ENCODE data around the gene RGS12. TPM values are rescaled to one million over a fixed set of nuclear protein-coding genes. Genes with fewer than 3 reads are reported as not detected.

Gene RGS12
- polyA plus RNA-seq, 1 donor (not counting 4 experiments of a cell fraction or from before 2014, with no cell fraction given): 34.0 TPM

DNA sequence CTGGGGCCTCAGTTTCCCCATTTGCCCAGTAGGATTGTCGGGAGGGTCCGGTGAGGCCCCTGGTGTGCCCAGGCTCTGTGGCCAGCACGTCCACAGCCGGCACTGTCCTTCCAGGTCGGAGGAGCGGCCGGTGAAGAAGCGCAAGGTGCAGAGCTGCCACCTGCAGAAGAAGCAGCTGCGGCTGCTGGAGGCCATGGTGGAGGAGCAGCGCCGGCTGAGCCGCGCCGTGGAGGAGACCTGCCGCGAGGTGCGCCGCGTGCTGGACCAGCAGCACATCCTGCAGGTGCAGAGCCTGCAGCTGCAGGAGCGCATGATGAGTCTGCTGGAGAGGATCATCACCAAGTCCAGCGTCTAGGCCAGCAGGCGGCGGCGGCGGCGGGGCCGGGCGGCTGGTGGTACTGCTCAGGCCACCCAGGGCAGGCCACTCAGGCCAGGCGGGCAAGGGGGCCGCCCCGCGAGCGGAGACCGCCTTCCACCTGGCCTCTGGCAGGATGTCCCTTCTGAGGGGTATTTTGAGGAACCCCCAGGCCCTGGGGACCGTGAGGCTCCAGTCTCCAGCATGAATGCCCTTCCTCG lies 37.1 kb upstream of the RGS12 start:
- Histone ChIP-seq H2AFZ (ENCODE audit: control insufficient read depth, low read length) (no peak overlapping the region), H3K9me1 (ENCODE audit: control insufficient read depth, extremely low read depth, insufficient read depth, low read length) (no peaks in the 10 kb centered on the region), H4K20me1 (ENCODE audit: control insufficient read depth, extremely low read depth, insufficient read depth, low read length) (no peaks in the 10 kb centered on the region), H3K36me3 (ENCODE audit: control insufficient read depth in 2 of 2, extremely low read depth in 1 of 2, insufficient read depth in 2 of 2, low read length in 2 of 2) (no peaks in the 10 kb centered on the region), H3K4me2 (ENCODE audit: control insufficient read depth, extremely low read depth, insufficient read depth, low read depth, low read length) (no peak overlapping the region), H3K9ac (ENCODE audit: control insufficient read depth, extremely low read depth, insufficient read depth, low read length) (no peak overlapping the region), H3K27me3 (ENCODE audit: control insufficient read depth, extremely low read depth, insufficient read depth, low read length) (no peaks in the 10 kb centered on the region), H3K9me3 (ENCODE audit: control insufficient read depth, low read depth, low read length) (no peaks in the 10 kb centered on the region), H3K4me3 (ENCODE audit: control insufficient read depth in 2 of 3, extremely low read depth in 1 of 3, insufficient read depth in 2 of 3, low read depth in 1 of 3, low read length in 3 of 3) (no peak overlapping the region), H3K4me1 (ENCODE audit: control insufficient read depth, extremely low read depth, insufficient read depth, low read length) (peaks cover 3% of the 10 kb centered on the region), H3K79me2 (ENCODE audit: control insufficient read depth, insufficient read depth, low read length) (no peaks in the 10 kb centered on the region), H3K27ac (ENCODE audit: control insufficient read depth, insufficient read depth, low read length) (no peak overlapping the region)
- DNase-seq (ENCODE audit: low read depth, low spot score): no peak
- dilution Hi-C loops (cut with MboI; ENCODE audit: extremely low pct_ligation_motif_present, low sequenced_read_pairs): no loop called here
- FAIRE-seq: no peak
- TF ChIP-seq, protein P1, sequence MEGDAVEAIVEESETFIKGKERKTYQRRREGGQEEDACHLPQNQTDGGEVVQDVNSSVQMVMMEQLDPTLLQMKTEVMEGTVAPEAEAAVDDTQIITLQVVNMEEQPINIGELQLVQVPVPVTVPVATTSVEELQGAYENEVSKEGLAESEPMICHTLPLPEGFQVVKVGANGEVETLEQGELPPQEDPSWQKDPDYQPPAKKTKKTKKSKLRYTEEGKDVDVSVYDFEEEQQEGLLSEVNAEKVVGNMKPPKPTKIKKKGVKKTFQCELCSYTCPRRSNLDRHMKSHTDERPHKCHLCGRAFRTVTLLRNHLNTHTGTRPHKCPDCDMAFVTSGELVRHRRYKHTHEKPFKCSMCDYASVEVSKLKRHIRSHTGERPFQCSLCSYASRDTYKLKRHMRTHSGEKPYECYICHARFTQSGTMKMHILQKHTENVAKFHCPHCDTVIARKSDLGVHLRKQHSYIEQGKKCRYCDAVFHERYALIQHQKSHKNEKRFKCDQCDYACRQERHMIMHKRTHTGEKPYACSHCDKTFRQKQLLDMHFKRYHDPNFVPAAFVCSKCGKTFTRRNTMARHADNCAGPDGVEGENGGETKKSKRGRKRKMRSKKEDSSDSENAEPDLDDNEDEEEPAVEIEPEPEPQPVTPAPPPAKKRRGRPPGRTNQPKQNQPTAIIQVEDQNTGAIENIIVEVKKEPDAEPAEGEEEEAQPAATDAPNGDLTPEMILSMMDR (optimal IDR thresholded peaks at IDR 0.05 in 1 of 3, IDR thresholded peaks at IDR 0.05 in 1 of 3, conservative IDR thresholded peaks at IDR 0.05 in 1 of 3; ENCODE audit: extremely low read depth in 1 of 3, insufficient read depth in 2 of 3, low read length in 3 of 3): no peak
- TF ChIP-seq EZH2 (IDR thresholded peaks at IDR 0.05; ENCODE audit: low read length): no peak

DNA sequence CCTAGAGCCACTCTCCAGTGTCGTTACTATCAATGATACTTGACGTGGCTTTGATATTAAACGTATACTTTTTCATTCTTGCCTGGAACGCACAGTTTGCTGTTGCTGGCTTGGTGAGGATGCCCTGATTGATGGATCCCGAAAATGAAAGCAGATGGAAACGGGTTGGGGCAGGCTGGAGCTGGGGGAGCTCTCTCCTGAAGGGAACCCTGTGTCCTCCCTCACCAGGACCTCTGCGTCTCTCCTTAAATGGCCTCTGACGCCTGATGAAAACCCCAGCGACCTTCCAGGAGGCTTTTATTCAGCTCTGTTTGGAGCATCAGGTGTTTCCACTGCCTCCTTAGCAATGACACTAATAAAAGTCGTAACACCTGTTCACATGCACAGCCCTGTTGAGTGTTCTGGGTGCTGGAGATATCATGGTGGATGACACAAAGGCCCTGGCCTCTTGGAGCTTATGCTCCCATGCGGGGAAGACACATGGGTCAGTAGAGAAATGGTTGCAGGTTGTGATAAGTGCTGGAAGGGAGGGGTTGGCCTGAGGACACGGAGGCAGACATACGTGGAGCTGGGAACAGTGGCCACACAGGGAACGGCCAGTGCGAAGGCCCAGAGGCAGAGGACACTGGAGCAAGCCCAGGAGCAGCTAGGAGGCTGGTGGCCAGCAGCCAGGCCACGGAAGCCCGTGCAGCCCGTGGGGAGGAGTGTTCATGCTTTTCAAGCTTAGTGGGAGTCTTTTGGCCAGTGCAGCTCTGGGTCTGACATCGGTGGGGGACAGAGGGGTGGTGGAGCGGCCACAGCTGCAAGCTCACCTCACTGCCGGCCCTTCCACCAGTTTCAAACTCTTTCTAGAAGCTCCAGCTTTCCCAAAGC lies 36.4 kb upstream of the RGS12 start:
- DNase-seq (ENCODE audit: low read depth, low spot score): no peak
- no peak overlapping the region for H3K4me3 ChIP-seq (ENCODE audit: control insufficient read depth in 2 of 3, extremely low read depth in 1 of 3, insufficient read depth in 2 of 3, low read depth in 1 of 3, low read length in 3 of 3)
- no peaks in the 10 kb centered on the region for H3K36me3 ChIP-seq (ENCODE audit: control insufficient read depth in 2 of 2, extremely low read depth in 1 of 2, insufficient read depth in 2 of 2, low read length in 2 of 2)
- no peaks in the 10 kb centered on the region for H4K20me1 ChIP-seq (ENCODE audit: control insufficient read depth, extremely low read depth, insufficient read depth, low read length)
- no peaks in the 10 kb centered on the region for H3K9me3 ChIP-seq (ENCODE audit: control insufficient read depth, low read depth, low read length)
- H3K9ac ChIP-seq (ENCODE audit: control insufficient read depth, extremely low read depth, insufficient read depth, low read length): no peak overlapping the region
- peaks cover 3% of the 10 kb centered on the region for H3K4me1 ChIP-seq (ENCODE audit: control insufficient read depth, extremely low read depth, insufficient read depth, low read length)
- H3K27me3 ChIP-seq (ENCODE audit: control insufficient read depth, extremely low read depth, insufficient read depth, low read length): no peaks in the 10 kb centered on the region
- FAIRE-seq: no peak
- no peaks in the 10 kb centered on the region for H3K79me2 ChIP-seq (ENCODE audit: control insufficient read depth, insufficient read depth, low read length)
- H3K9me1 ChIP-seq (ENCODE audit: control insufficient read depth, extremely low read depth, insufficient read depth, low read length): no peaks in the 10 kb centered on the region
- dilution Hi-C loops (cut with MboI; ENCODE audit: extremely low pct_ligation_motif_present, low sequenced_read_pairs): no loop called here
- H3K27ac ChIP-seq (ENCODE audit: control insufficient read depth, insufficient read depth, low read length): no peak overlapping the region
- TF ChIP-seq, protein P1 (optimal IDR thresholded peaks at IDR 0.05 in 1 of 3, IDR thresholded peaks at IDR 0.05 in 1 of 3, conservative IDR thresholded peaks at IDR 0.05 in 1 of 3; ENCODE audit: extremely low read depth in 1 of 3, insufficient read depth in 2 of 3, low read length in 3 of 3): no peak
- no peak for TF ChIP-seq EZH2 (IDR thresholded peaks at IDR 0.05; ENCODE audit: low read length)
- H3K4me2 ChIP-seq (ENCODE audit: control insufficient read depth, extremely low read depth, insufficient read depth, low read depth, low read length): no peak overlapping the region
- no peak overlapping the region for H2AFZ ChIP-seq (ENCODE audit: control insufficient read depth, low read length)

Measured in keratinocyte (primary cell).